Measurements from ENCODE around the gene RNU6-9.

RNU6-9 gene

DNA sequence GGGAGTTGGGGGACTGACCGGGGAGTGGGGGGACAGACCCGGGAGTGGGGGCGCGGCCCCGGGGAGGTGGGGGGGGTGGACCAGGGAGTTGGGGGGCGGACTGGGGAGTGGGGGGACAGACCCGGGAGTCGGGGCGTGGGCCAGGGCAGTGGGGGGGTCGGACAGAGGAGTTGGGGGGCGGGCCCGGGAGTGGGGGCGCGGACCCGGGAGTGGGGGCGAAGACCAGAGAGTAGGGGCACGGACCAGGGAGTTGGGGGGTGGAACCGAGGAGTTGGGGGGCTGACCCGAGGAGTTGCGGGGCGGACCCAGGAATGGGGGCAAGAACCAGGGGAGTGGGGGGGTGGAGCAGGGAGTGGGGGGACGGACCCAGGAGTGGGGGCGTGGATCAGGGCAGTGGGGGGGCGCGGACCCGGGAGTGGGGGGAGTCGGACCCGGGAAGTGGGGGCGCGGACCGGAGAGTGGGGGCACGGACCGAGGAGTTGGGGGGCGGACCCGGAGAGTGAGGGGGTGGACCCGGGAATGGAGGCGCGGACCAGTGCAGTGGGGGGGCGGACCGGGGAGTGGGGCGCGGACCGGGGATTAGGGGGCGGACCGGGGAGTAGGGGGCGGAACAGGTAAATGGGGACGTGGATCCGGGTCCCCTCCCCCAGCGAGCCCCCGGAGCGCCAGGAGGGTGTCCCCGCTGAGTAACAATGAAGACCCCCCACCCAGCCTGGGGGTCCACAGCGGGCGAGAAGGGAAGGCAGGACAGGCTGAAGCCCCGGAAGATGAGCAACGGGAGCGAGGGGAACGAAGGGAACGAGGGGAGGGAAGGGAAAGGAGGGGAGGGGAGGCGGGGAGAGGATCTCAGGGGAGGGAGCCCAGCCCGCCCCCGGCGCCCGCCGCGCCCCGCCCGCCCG lies 19.1 kb downstream of the RNU6-9 start:
- peak overlapping the region; percentile 69 to 74 for H3K9ac ChIP-seq (ENCODE audit: low read length in 2 of 2)
- peaks cover 9% of the 10 kb centered on the region for H3K4me1 ChIP-seq (ENCODE audit: control insufficient read depth, insufficient read depth, low read length)
- no peaks in the 10 kb centered on the region for H3K9me3 ChIP-seq (ENCODE audit: control insufficient read depth in 2 of 2, low read length in 2 of 2)

DNA sequence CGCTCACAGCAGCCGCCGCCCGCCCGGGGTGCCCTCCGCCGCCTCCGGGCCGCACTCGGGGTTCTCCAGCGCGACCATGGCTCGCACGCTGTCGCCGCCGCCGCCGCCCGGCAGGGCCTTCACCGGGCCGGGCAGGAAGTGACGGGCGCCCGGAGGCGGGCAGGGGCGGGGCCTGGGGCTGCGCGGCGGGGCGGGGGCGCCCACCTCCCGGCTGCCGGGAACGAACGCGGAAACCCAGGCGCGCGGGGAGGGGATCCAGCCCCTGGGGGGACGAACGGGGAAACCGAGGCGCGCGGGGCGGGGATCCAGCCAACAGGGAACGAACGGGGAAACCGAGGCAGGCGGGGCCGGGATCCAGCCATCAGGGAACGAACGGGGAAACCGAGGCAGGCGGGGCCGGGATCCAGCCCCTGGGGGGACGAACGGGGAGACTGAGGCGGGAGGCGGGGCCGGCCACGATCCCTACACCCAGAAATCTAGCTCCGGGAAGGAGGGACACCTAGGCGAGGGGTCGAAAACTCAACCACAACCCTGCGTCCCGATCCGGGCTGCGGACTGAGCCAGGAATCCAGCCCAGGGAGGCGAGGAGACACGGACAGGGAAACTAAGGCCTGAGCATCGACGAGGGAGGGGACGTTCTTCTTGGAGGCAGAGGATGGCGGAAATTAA lies 19.9 kb downstream of the RNU6-9 start, which contains the start of gene R3HDM4:
TSS of gene R3HDM4 (minus strand) at position 140 of the 669 bp plus-strand sequence. CDS start at position 78, 62 bp downstream.
- H3K9ac ChIP-seq (ENCODE audit: low read length in 2 of 2): peak within 1 kb of the TSS; percentile 81 to 84
- H3K36me3 ChIP-seq (ENCODE audit: control insufficient read depth in 2 of 2, insufficient read depth in 2 of 2, low read length in 2 of 2): no peaks in the 10 kb centered on the region
- H3K27ac ChIP-seq (ENCODE audit: low read length): peak within 1 kb of the TSS; percentile 64
- peaks cover 5 to 15% of the 10 kb centered on the region in 2 donors for H3K27me3 ChIP-seq (ENCODE audit: control insufficient read depth in 1 of 2, insufficient read depth in 2 of 2, low read length in 2 of 2)
- H3K4me3 ChIP-seq (ENCODE audit: low read length in 2 of 2): peak within 1 kb of the TSS; percentile 72 to 82
- peaks cover 17% of the 10 kb centered on the region for H3K4me1 ChIP-seq (ENCODE audit: control insufficient read depth, insufficient read depth, low read length)
- no peaks in the 10 kb centered on the region for H3K9me3 ChIP-seq (ENCODE audit: control insufficient read depth in 2 of 2, low read length in 2 of 2)

More for the DNA sequence above, 19.1 kb downstream of the RNU6-9 start:
- peaks cover 0 to 8% of the 10 kb centered on the region in 2 donors for H3K27me3 ChIP-seq (ENCODE audit: control insufficient read depth in 1 of 2, insufficient read depth in 2 of 2, low read length in 2 of 2)
- H3K4me3 ChIP-seq (ENCODE audit: low read length in 2 of 2): peak overlapping the region; percentile 70 to 82
- H3K36me3 ChIP-seq (ENCODE audit: control insufficient read depth in 2 of 2, insufficient read depth in 2 of 2, low read length in 2 of 2): no peaks in the 10 kb centered on the region
- H3K27ac ChIP-seq (ENCODE audit: low read length): no peak overlapping the region

DNA sequence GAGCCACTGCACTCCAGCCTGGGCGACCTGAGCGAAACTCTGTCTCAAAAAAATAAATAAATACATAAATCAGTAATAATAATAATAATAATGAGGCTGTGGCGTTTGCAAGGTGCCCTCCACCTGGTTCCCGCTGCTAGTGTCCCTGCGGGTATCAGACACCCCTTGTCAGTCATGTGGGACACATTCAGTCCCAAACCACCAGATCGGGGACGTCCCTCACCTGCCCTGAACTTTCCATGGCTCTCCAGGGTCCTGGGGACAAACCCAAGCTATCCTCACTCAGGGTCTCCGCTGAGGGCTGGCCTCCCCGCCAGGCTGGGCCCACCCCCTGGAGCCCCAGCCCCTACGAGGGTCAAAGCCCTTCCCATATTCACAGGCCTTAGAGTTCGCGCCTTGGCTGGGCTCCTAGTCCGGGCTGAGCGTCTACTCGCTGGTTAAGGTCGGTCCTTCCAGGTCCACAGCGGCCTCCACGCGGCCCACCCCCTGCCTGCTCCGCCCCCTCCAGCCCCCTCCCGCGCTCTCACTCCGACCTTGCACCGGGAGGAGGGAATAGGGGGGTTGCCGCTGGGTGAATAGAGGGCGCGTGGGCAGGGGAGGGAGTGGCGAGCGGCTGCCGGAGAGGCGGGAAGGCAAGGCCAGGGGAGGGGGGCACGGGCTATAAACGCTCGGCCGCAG lies 23.5 kb downstream of the RNU6-9 start:
- Histone ChIP-seq H3K4me3 (ENCODE audit: low read length in 2 of 2) (peak overlapping the region in 1 of 2 donors; percentile 19), H3K9me3 (ENCODE audit: control insufficient read depth in 2 of 2, low read length in 2 of 2) (no peaks in the 10 kb centered on the region), H3K27ac (ENCODE audit: low read length) (no peak overlapping the region), H3K36me3 (ENCODE audit: control insufficient read depth in 2 of 2, insufficient read depth in 2 of 2, low read length in 2 of 2) (no peaks in the 10 kb centered on the region), H3K9ac (ENCODE audit: low read length in 2 of 2) (no peak overlapping the region), H3K4me1 (ENCODE audit: control insufficient read depth, insufficient read depth, low read length) (peaks cover 34% of the 10 kb centered on the region), H3K27me3 (ENCODE audit: control insufficient read depth in 1 of 2, insufficient read depth in 2 of 2, low read length in 2 of 2) (peaks cover 18 to 45% of the 10 kb centered on the region in 2 donors)

DNA sequence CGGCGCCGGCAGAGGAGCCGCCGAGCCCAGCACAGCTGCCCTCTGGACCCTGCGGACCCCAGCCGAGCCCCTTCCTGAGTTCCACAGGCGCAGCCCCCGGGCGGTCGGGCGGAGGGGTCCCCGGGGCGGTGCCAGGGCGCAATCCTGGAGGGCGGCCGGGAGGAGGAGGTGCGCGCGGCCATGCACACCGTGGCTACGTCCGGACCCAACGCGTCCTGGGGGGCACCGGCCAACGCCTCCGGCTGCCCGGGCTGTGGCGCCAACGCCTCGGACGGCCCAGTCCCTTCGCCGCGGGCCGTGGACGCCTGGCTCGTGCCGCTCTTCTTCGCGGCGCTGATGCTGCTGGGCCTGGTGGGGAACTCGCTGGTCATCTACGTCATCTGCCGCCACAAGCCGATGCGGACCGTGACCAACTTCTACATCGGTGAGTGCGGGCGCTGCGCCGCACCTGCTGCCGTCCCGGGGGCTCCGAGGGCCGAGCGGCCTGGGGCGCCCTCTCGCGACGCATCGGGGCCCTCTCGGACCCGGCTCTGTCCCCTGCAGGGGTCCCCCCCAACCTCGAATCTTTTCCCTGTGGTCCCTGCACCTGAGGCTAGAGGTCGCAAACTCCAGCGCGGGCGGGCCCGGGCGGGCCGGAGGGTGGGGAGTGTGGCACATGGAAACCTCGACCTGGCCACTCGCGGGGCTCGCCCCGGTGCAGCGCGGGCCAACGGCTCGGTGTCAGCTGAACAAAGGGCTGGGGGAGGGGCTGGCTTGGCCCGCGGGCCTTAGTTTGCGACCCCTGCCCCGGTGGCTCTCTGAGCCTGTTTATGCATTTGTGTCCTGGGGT lies 24.3 kb downstream of the RNU6-9 start, which contains the start of gene KISS1R:
TSS of gene KISS1R (plus strand) at position 11 of the 829 bp plus-strand sequence. CDS start at position 181, 170 bp downstream.
- Histone ChIP-seq H3K27ac (ENCODE audit: low read length) (no peak within 1 kb of the TSS), H3K4me3 (ENCODE audit: low read length in 2 of 2) (peak within 1 kb of the TSS; percentile 19 to 64), H3K27me3 (ENCODE audit: control insufficient read depth in 1 of 2, insufficient read depth in 2 of 2, low read length in 2 of 2) (peaks cover 18 to 45% of the 10 kb centered on the region in 2 donors), H3K4me1 (ENCODE audit: control insufficient read depth, insufficient read depth, low read length) (peaks cover 34% of the 10 kb centered on the region), H3K36me3 (ENCODE audit: control insufficient read depth in 2 of 2, insufficient read depth in 2 of 2, low read length in 2 of 2) (no peaks in the 10 kb centered on the region), H3K9ac (ENCODE audit: low read length in 2 of 2) (no peak within 1 kb of the TSS), H3K9me3 (ENCODE audit: control insufficient read depth in 2 of 2, low read length in 2 of 2) (no peaks in the 10 kb centered on the region)

DNA sequence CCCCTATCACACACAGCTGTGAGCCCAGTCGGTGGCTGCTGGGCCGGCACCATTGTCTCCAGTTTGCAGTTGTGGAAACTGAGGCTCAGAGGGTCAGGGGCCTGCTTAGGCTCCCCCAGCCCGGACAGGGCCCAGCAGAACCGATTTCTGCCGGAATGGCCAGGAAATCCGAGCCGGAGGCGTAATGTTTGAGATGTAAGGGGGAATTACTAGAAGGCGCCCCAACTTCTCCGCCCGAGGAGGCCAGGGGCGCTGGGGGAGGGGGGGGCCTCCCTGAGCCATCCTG lies 24.8 kb downstream of the RNU6-9 start:
- Histone ChIP-seq H3K4me1 (ENCODE audit: control insufficient read depth, insufficient read depth, low read length) (peaks cover 34% of the 10 kb centered on the region), H3K4me3 (ENCODE audit: low read length in 2 of 2) (no peak overlapping the region), H3K9ac (ENCODE audit: low read length in 2 of 2) (no peak overlapping the region), H3K36me3 (ENCODE audit: control insufficient read depth in 2 of 2, insufficient read depth in 2 of 2, low read length in 2 of 2) (no peaks in the 10 kb centered on the region), H3K27ac (ENCODE audit: low read length) (no peak overlapping the region), H3K9me3 (ENCODE audit: control insufficient read depth in 2 of 2, low read length in 2 of 2) (no peaks in the 10 kb centered on the region), H3K27me3 (ENCODE audit: control insufficient read depth in 1 of 2, insufficient read depth in 2 of 2, low read length in 2 of 2) (peaks cover 18 to 45% of the 10 kb centered on the region in 2 donors)

DNA sequence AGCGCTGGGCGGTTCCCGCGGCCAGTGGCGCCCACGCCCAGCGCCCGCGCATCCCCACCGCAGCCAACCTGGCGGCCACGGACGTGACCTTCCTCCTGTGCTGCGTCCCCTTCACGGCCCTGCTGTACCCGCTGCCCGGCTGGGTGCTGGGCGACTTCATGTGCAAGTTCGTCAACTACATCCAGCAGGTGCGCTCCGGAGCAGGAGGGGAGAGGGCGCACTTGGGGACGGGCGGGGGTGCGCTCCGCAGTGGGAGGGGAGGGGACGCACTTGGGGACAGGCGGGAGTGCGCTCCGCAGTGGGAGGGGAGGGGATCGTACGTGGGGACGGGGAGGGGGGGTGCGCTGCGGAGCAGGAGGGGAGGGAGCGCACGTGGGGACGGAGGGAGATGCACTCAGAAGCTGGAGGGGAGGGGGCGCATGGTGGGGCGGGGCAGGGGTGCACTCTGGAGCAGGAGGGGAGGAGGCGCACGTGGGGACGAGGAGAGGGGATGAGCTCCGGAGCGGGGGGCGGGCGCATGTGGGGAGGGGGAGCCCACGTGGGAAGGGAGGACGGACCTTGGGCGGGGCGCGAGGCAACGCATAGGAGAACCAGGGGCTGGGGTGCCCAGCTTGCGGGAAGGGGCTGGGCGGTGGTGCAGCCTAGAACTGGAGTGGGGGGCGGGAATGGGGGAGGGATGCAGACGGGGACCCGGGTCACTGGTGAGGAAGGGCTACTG lies 25.4 kb downstream of the RNU6-9 start:
- Histone ChIP-seq H3K27me3 (ENCODE audit: control insufficient read depth in 1 of 2, insufficient read depth in 2 of 2, low read length in 2 of 2) (peaks cover 18 to 45% of the 10 kb centered on the region in 2 donors), H3K4me1 (ENCODE audit: control insufficient read depth, insufficient read depth, low read length) (peaks cover 31% of the 10 kb centered on the region), H3K9me3 (ENCODE audit: control insufficient read depth in 2 of 2, low read length in 2 of 2) (no peaks in the 10 kb centered on the region), H3K4me3 (ENCODE audit: low read length in 2 of 2) (no peak overlapping the region), H3K36me3 (ENCODE audit: control insufficient read depth in 2 of 2, insufficient read depth in 2 of 2, low read length in 2 of 2) (no peaks in the 10 kb centered on the region), H3K9ac (ENCODE audit: low read length in 2 of 2) (no peak overlapping the region), H3K27ac (ENCODE audit: low read length) (no peak overlapping the region)

DNA sequence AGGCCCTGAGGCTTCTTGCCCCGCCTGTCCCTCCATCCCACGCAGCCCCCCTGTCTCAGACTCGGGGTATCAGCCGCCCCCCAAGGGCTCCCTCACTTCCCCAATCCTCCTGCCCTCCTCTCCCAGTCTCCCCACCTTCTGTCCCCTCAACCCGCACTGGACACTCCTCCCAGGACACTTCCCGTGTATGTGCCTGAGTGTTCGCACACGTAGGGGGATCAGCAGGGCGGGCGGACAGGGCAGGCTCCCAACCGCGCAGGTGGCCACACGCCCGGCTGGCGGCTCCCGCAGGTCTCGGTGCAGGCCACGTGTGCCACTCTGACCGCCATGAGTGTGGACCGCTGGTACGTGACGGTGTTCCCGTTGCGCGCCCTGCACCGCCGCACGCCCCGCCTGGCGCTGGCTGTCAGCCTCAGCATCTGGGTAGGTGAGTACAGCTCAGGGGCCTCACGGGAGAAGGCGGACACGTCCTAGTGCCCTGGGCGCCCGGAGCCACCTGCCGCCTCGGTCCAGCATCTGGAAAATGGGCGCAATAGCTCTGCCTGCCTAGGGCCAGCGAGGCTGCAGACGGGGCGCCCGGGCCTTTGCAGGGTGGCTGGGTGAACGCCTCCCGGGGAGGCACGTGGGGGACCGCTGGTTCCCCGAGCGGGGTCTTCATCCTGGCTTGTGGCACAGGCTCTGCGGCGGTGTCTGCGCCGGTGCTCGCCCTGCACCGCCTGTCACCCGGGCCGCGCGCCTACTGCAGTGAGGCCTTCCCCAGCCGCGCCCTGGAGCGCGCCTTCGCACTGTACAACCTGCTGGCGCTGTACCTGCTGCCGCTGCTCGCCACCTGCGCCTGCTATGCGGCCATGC lies 26.1 kb downstream of the RNU6-9 start:
- Histone ChIP-seq H3K9me3 (ENCODE audit: control insufficient read depth in 2 of 2, low read length in 2 of 2) (no peaks in the 10 kb centered on the region), H3K4me3 (ENCODE audit: low read length in 2 of 2) (peak overlapping the region in 1 of 2 donors; percentile 3), H3K9ac (ENCODE audit: low read length in 2 of 2) (no peak overlapping the region), H3K27me3 (ENCODE audit: control insufficient read depth in 1 of 2, insufficient read depth in 2 of 2, low read length in 2 of 2) (peaks cover 18 to 45% of the 10 kb centered on the region in 2 donors), H3K4me1 (ENCODE audit: control insufficient read depth, insufficient read depth, low read length) (peaks cover 29% of the 10 kb centered on the region), H3K27ac (ENCODE audit: low read length) (no peak overlapping the region), H3K36me3 (ENCODE audit: control insufficient read depth in 2 of 2, insufficient read depth in 2 of 2, low read length in 2 of 2) (no peaks in the 10 kb centered on the region)

DNA sequence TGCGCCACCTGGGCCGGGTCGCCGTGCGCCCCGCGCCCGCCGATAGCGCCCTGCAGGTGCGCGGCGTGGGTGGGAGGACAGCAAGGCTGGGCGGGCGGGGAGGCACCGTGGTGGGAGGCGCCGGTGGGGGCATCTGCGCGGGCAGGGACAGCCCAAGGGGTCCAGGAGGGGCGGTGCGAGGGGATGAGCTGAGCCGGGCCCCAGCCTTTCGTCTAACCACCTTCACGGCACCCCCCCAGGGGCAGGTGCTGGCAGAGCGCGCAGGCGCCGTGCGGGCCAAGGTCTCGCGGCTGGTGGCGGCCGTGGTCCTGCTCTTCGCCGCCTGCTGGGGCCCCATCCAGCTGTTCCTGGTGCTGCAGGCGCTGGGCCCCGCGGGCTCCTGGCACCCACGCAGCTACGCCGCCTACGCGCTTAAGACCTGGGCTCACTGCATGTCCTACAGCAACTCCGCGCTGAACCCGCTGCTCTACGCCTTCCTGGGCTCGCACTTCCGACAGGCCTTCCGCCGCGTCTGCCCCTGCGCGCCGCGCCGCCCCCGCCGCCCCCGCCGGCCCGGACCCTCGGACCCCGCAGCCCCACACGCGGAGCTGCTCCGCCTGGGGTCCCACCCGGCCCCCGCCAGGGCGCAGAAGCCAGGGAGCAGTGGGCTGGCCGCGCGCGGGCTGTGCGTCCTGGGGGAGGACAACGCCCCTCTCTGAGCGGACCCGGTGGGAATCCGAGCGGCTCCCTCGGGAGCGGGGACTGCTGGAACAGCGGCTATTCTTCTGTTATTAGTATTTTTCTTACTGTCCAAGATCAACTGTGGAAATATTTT lies 27.0 kb downstream of the RNU6-9 start:
- Histone ChIP-seq H3K27ac (ENCODE audit: low read length) (no peak overlapping the region), H3K4me1 (ENCODE audit: control insufficient read depth, insufficient read depth, low read length) (peaks cover 37% of the 10 kb centered on the region), H3K9ac (ENCODE audit: low read length in 2 of 2) (no peak overlapping the region), H3K36me3 (ENCODE audit: control insufficient read depth in 2 of 2, insufficient read depth in 2 of 2, low read length in 2 of 2) (no peaks in the 10 kb centered on the region), H3K27me3 (ENCODE audit: control insufficient read depth in 1 of 2, insufficient read depth in 2 of 2, low read length in 2 of 2) (peaks cover 18 to 45% of the 10 kb centered on the region in 2 donors), H3K4me3 (ENCODE audit: low read length in 2 of 2) (no peak overlapping the region), H3K9me3 (ENCODE audit: control insufficient read depth in 2 of 2, low read length in 2 of 2) (no peaks in the 10 kb centered on the region)
